GM18861 (cell line): Measurements from ENCODE around the gene TECR.
A peak's percentile ranks its signal among the peaks of the same experiment; 100 is the strongest.
"Not testable (repeated sequence)": the region's sequence is repeated elsewhere in the genome, so short reads cannot be mapped to it uniquely, and the experiment has no call there.

Experiments
- ATAC-seq: cut with Tn5 transposase; IDR thresholded peaks from one replicate; pipeline ENCODE4 v1.9.1; 2021; ENCODE audit not compliant: unreplicated experiment

The TECR gene

GRCh38 chr19:14580623-14581237 lies 51.3 kb downstream of the TECR start:
- ATAC-seq = no peak

GRCh38 chr19:14582894-14583340 lies 53.5 kb downstream of the TECR start, which contains the start of gene CLEC17A:
Gene CLEC17A, plus strand, starts transcription at chr19:14583084. Its CDS starts 77 bp downstream, at chr19:14583161.
- no peak for ATAC-seq

- ATAC-seq = not testable (repeated sequence)
These were observed 55.0 kb downstream of the TECR start for GRCh38 chr19:14584372-14584771.

GRCh38 chr19:14585187-14585586 lies 55.8 kb downstream of the TECR start:
- peak; percentile 60 for ATAC-seq

GRCh38 chr19:14589433-14589832 lies 60.0 kb downstream of the TECR start:
- not testable (repeated sequence) for ATAC-seq

GRCh38 chr19:14595558-14595957 lies 66.2 kb downstream of the TECR start:
- ATAC-seq = no peak

GRCh38 chr19:14599548-14600147 lies 70.3 kb downstream of the TECR start:
- ATAC-seq = no peak

- ATAC-seq = peak; percentile 89
These were observed 74.6 kb downstream of the TECR start for GRCh38 chr19:14603990-14604387.

- ATAC-seq = no peak
These were observed 77.2 kb downstream of the TECR start for GRCh38 chr19:14606627-14607026.

GRCh38 chr19:14611051-14611450 lies 81.7 kb downstream of the TECR start:
- ATAC-seq = no peak

- not testable (repeated sequence) for ATAC-seq
These were observed 82.8 kb downstream of the TECR start for GRCh38 chr19:14612242-14612641.

- ATAC-seq = no peak
These were observed 83.3 kb downstream of the TECR start for GRCh38 chr19:14612657-14613056.

GRCh38 chr19:14613399-14614098 lies 84.2 kb downstream of the TECR start:
- not testable (repeated sequence) for ATAC-seq

GRCh38 chr19:14614099-14614412 lies 84.7 kb downstream of the TECR start:
- no peak for ATAC-seq
